Measurements from ENCODE around the gene TMEM101.
A peak's percentile ranks its signal among the peaks of the same experiment; 100 is the strongest.
"Not testable (repeated sequence)": the region's sequence is repeated elsewhere in the genome, so short reads cannot be mapped to it uniquely, and the experiment has no call there.

The TMEM101 gene

GRCh38 chr17:44000141-44000860 lies 14.5 kb downstream of the TMEM101 start:
- DNase-seq (ENCODE audit: low read depth in 2 of 2), result no peak

- no peak for DNase-seq (ENCODE audit: low read depth in 2 of 2)
Observed at GRCh38 chr17:43999024-43999423, 15.7 kb downstream of the TMEM101 start.

- no peak for DNase-seq (ENCODE audit: low read depth in 2 of 2)
Observed at GRCh38 chr17:43998552-43998951, 16.2 kb downstream of the TMEM101 start.

GRCh38 chr17:43997180-43997579 lies 17.6 kb downstream of the TMEM101 start:
- not testable (repeated sequence) for DNase-seq (ENCODE audit: low read depth in 2 of 2)

- no peak for DNase-seq (ENCODE audit: low read depth in 2 of 2)
Observed at GRCh38 chr17:43995150-43995471, 19.7 kb downstream of the TMEM101 start.

GRCh38 chr17:43994272-43995149 lies 20.3 kb downstream of the TMEM101 start:
- DNase-seq (ENCODE audit: low read depth in 2 of 2), result peak; percentile 41 to 61

GRCh38 chr17:43992641-43993040 lies 22.1 kb downstream of the TMEM101 start:
- no peak for DNase-seq (ENCODE audit: low read depth in 2 of 2)

GRCh38 chr17:43988301-43988700 lies 26.5 kb downstream of the TMEM101 start:
- DNase-seq (ENCODE audit: low read depth in 2 of 2), result no peak

GRCh38 chr17:43987131-43988021 lies 27.4 kb downstream of the TMEM101 start:
- DNase-seq (ENCODE audit: low read depth in 2 of 2), result no peak

GRCh38 chr17:43986225-43986981 lies 28.4 kb downstream of the TMEM101 start:
- DNase-seq (ENCODE audit: low read depth in 2 of 2), result no peak

- no peak for DNase-seq (ENCODE audit: low read depth in 2 of 2)
Observed at GRCh38 chr17:43984521-43984920, 30.2 kb downstream of the TMEM101 start.

GRCh38 chr17:43983515-43984411 lies 31.0 kb downstream of the TMEM101 start:
- DNase-seq (ENCODE audit: low read depth in 2 of 2), result no peak

GRCh38 chr17:43983196-43983514 lies 31.6 kb downstream of the TMEM101 start:
- DNase-seq (ENCODE audit: low read depth in 2 of 2), result no peak

GRCh38 chr17:43982171-43982570 lies 32.6 kb downstream of the TMEM101 start:
- no peak for DNase-seq (ENCODE audit: low read depth in 2 of 2)

GRCh38 chr17:43979671-43980070 lies 35.1 kb downstream of the TMEM101 start:
- DNase-seq (ENCODE audit: low read depth in 2 of 2), result no peak

GRCh38 chr17:43979011-43979410 lies 35.8 kb downstream of the TMEM101 start:
- DNase-seq (ENCODE audit: low read depth in 2 of 2), result no peak

GRCh38 chr17:43978078-43978477 lies 36.7 kb downstream of the TMEM101 start:
- no peak for DNase-seq (ENCODE audit: low read depth in 2 of 2)

GRCh38 chr17:43976963-43977837 lies 37.6 kb downstream of the TMEM101 start:
- DNase-seq (ENCODE audit: low read depth in 2 of 2), result no peak

GRCh38 chr17:43975898-43976297 lies 38.9 kb downstream of the TMEM101 start:
- no peak for DNase-seq (ENCODE audit: low read depth in 2 of 2)

Measured in activated CD4-positive, alpha-beta T cell treated with anti-CD3 and anti-CD28 coated beads for 24 hours (primary cell).